Measurements from ENCODE around the gene MALT1. TPM values are rescaled to one million over a fixed set of nuclear protein-coding genes. Genes with fewer than 3 reads are reported as not detected.

Gene MALT1
- total RNA-seq, 3 donors from 2014 or later = 26.7 to 33.5 (median 26.9) TPM

DNA sequence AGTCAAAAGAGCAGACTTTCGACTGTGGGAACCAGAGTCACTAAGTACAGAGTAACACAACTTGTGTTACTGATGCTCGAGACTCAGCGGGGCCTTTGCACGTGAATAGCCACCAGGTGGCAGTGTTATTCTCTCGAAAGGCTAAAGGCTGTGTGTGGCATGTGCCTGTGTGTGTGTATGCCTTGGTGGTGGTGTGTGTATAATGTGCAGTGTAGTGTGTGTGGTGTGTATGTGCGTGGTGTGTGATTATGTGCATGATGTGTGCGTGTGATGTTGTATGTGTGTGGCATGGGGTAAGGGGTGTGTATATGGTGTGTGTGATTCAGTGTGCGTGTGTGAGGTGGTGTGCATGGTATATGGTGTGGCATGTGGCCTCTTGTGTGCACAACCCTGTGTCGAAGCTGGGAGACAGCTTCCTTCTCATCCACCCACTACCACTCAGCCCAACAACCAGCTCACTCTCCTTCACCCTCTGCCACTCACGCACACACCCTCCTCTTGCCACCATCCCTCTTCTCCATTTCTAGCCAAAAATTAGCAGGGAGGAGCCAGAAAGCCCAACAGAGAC, 110.4 kb downstream of the MALT1 start:
- intact Hi-C loops (cut with DNase I; ENCODE audit: low total_unique reads) = no loop called here
- peak; percentile 67 to 76 for DNase-seq (ENCODE audit: low spot score in 2 of 2)

DNA sequence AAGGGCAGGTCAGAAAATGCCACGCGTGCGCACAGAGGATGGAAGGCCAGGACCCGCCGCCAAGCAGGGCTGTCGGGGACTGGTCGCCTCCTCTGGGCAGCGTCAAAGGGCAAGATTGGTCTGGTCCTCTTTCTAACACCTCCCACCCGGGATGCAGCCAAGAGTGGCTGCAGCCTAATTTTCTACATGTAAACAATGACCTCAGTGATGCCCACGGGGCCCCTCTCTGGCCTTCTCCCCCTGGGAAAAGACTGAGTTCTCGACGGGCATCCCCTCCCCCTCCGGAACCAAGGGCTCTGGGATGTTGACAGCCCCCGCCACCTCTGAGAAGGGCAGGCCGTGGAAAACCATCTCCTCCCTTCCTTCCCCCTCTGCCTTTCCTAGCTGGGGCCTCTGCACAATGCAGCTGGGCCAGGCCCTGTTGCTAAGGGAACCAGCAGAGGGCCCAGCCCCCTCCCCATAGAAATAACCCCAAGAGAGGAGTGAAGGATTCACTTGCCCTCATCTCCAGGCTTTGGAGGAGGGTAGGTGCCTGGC, 113.4 kb downstream of the MALT1 start:
- H3K36me3 ChIP-seq = no peaks in the 10 kb centered on the region
- H3K4me1 ChIP-seq = no peaks in the 10 kb centered on the region
- H3K4me3 ChIP-seq = no peak overlapping the region
- no peaks in the 10 kb centered on the region for H3K27me3 ChIP-seq
- TF ChIP-seq POLR2AphosphoS5 (IDR thresholded peaks at IDR 0.05) = no peak
- no peak for TF ChIP-seq POLR2A (IDR thresholded peaks at IDR 0.05)
- TF ChIP-seq, protein P1, sequence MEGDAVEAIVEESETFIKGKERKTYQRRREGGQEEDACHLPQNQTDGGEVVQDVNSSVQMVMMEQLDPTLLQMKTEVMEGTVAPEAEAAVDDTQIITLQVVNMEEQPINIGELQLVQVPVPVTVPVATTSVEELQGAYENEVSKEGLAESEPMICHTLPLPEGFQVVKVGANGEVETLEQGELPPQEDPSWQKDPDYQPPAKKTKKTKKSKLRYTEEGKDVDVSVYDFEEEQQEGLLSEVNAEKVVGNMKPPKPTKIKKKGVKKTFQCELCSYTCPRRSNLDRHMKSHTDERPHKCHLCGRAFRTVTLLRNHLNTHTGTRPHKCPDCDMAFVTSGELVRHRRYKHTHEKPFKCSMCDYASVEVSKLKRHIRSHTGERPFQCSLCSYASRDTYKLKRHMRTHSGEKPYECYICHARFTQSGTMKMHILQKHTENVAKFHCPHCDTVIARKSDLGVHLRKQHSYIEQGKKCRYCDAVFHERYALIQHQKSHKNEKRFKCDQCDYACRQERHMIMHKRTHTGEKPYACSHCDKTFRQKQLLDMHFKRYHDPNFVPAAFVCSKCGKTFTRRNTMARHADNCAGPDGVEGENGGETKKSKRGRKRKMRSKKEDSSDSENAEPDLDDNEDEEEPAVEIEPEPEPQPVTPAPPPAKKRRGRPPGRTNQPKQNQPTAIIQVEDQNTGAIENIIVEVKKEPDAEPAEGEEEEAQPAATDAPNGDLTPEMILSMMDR (IDR thresholded peaks at IDR 0.05) = no peak
- H3K9me3 ChIP-seq = no peaks in the 10 kb centered on the region
- no peak for DNase-seq (ENCODE audit: low spot score in 2 of 2)
- intact Hi-C loops (cut with DNase I; ENCODE audit: low total_unique reads) = loop anchor here (5.0 kb wide), 1 partner anchor 278 kb away; no protein-coding TSS in a partner anchor
- peak overlapping the region; percentile 76 to 78 for H3K27ac ChIP-seq

More for the DNA sequence above, 110.4 kb downstream of the MALT1 start:
- H3K4me1 ChIP-seq = no peaks in the 10 kb centered on the region
- H3K27ac ChIP-seq = no peak overlapping the region
- H3K27me3 ChIP-seq = no peaks in the 10 kb centered on the region
- no peaks in the 10 kb centered on the region for H3K9me3 ChIP-seq
- no peak overlapping the region for H3K4me3 ChIP-seq
- TF ChIP-seq, protein P1 (IDR thresholded peaks at IDR 0.05) = peak; percentile 90 to 97 (median 91)
- no peak for TF ChIP-seq POLR2AphosphoS5 (IDR thresholded peaks at IDR 0.05)
- H3K36me3 ChIP-seq = no peaks in the 10 kb centered on the region

DNA sequence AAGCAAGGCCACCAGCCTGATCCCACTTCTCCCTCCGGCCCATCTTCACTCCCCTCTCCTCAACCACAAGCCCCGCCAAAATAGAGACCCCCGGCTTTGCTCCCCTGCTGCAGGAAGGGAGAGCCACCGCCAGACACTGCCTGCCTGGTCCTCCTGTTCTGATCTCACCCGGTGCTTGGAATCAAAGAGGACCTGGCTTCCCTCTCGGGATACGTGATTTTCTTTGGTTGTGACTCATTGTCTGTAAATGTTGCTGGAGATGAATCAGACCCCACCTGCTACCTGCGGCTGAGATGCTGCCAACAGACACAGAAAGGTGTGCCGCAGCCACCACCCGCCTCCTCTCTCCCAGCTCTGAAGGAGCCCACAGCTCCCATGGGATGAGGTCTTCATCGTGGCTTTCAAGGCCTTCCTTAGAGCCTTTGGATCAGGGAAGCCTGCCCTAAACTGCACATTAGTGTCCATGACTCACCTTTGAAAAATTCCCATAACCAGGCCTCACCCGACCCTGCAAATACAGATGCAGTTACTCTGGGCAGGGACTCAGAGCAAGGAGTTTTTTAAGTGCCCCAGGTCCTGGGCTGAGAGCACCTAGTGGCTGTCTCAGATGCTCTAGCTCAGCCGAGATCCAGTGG, 114.0 kb downstream of the MALT1 start:
- Histone ChIP-seq H3K4me3 (no peak overlapping the region), H3K27ac (peak overlapping the region; percentile 76 to 78), H3K4me1 (no peaks in the 10 kb centered on the region), H3K9me3 (no peaks in the 10 kb centered on the region), H3K36me3 (no peaks in the 10 kb centered on the region), H3K27me3 (no peaks in the 10 kb centered on the region)
- intact Hi-C loops (cut with DNase I; ENCODE audit: low total_unique reads) = loop anchor here (5.0 kb wide), 1 partner anchor 277 kb away; no protein-coding TSS in a partner anchor
- peak; percentile 61 to 87 for DNase-seq (ENCODE audit: low spot score in 2 of 2)
- TF ChIP-seq POLR2AphosphoS5 (IDR thresholded peaks at IDR 0.05) (peak in 1 of 3 donors; percentile 31), POLR2A (IDR thresholded peaks at IDR 0.05) (no peak)
- TF ChIP-seq, protein P1 (IDR thresholded peaks at IDR 0.05) = peak in 2 of 3 donors; percentile 8

DNA sequence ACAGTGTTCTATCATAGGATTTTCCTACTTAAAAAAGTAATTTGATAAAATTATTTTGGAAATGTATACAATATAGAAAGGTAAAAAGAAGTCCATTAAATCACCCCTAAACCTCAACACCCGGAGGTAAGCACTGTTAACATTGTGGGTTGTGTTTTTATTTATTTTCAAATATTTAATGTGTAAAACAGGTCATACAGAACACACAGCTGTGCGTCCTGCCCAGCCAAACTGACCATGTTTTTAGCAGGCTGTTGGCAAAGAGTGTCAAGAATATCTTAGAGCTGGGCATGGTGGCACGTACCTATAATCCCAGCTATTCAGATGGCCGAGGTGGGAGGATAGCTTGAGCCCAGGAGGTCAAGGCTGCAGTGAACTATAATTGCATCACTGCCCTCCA, 114.6 kb downstream of the MALT1 start:
- intact Hi-C loops (cut with DNase I; ENCODE audit: low total_unique reads) = loop anchor here (5.0 kb wide), 1 partner anchor 276 kb away; no protein-coding TSS in a partner anchor
- no peaks in the 10 kb centered on the region for H3K36me3 ChIP-seq
- no peaks in the 10 kb centered on the region for H3K4me1 ChIP-seq
- no peak overlapping the region for H3K4me3 ChIP-seq
- H3K27me3 ChIP-seq = no peaks in the 10 kb centered on the region
- TF ChIP-seq POLR2AphosphoS5 (IDR thresholded peaks at IDR 0.05) = no peak
- TF ChIP-seq POLR2A (IDR thresholded peaks at IDR 0.05) = no peak
- TF ChIP-seq, protein P1 (IDR thresholded peaks at IDR 0.05) = no peak
- no peak for DNase-seq (ENCODE audit: low spot score in 2 of 2)
- peak overlapping the region; percentile 76 to 78 for H3K27ac ChIP-seq
- no peaks in the 10 kb centered on the region for H3K9me3 ChIP-seq
